Fibroblast of peridontal ligament (primary cell): ENCODE data around the gene FASTKD1.

Experiments
- DNase-seq: peaks from one replicate; pipeline ENCODE4 v3.0.0-alpha.2; 2010; ENCODE audit errors: extremely low read depth

The FASTKD1 gene

DNA sequence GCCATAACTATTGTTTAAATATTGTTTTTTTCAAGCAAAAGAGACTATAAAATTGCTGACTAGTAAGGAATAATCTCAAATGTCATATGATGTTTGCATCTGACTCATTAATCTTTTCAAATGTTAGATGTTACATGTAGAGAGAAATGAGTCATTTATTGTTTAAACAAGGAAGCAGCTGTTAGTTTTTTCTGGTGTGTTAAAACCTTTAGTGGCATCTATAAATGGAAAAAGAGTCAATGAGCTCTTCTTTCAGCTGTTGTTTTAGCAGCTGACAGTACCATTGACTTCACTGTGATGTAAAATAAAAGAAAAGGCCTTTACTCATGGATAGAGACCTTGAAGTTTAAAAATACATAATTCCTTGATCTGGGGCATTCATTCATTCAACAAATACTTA, 66.0 kb downstream of the FASTKD1 start:
- peak; percentile 79 for DNase-seq

- DNase-seq = no peak
These were observed 69.0 kb downstream of the FASTKD1 start for GRCh38 chr2:169504651-169505050.

DNA sequence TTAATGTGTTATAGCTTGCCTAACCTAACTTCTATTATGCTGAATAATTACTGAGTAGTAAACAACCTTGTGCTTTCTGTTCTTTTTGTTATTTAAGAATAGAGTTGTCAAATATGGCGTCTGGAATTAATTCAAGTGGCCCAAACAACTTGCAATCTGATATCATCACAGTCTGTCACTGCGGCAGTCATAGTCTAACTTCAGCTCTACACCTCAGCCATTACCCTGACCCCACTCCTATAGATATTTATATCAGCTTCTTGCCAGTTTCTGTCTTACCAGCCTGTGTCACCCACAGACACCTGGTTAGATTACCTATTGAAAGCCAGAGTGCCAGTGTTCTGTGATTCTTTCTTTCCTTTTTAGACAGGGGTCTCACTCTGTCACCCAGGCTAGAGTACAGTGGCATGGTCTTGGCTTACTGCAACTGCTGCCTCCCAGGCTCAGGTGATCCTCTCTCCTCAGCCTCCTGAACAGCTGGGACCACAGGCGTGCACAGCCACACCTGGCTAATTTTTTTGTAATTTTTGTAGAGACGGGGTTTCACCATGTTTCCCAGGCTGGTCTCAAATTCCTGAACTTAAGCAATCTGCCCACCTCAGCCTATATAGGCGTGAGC, 78.2 kb downstream of the FASTKD1 start:
- DNase-seq = no peak

DNA sequence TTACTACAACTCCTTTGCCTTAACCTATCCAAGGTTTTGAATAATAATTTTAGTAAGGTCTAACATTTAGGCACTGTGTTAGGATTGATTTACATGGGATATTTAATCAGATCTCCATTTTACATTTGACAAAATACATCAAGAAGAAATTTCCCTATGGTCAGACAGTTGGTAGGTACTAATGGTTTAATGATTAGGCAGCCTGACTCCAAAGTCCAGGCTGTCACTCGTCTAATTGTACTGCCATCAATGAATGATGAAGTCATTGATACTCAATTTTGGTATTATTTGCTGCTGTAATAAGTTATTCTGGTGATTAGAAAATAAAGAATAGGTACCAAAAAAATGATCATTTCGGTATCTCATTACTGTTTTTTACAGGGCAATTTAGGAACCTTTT, 80.3 kb downstream of the FASTKD1 start:
- no peak for DNase-seq

DNA sequence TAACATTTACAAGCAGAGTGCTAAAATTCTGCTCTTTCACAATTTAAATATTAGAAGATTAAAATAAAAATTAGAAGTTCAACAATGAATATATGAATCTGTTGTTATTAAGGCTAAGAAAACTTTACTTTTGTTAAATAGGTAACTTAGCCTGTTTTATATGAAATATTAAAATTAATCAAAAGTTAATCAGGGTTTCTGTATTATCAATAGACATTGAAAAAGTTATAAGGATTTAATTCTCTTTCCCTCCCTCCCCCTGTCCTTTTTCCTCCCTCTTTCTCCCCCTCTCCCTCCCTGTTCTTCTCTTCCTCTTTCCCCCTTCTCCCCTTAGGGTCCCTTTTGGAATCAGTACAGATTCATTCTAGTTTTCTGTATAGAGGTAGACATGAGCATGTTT, 82.3 kb downstream of the FASTKD1 start:
- no peak for DNase-seq

GRCh38 chr2:169490834-169491233, 82.8 kb downstream of the FASTKD1 start:
- DNase-seq = no peak

GRCh38 chr2:169486487-169486886, 87.2 kb downstream of the FASTKD1 start:
- DNase-seq = no peak

GRCh38 chr2:169485650-169486138, 88.0 kb downstream of the FASTKD1 start:
- no peak for DNase-seq

GRCh38 chr2:169480079-169480465, 93.6 kb downstream of the FASTKD1 start:
- peak; percentile 33 for DNase-seq
